ENCODE measurements around the gene SLC7A7. TPM values are rescaled to one million over a fixed set of nuclear protein-coding genes. Genes with fewer than 3 reads are reported as not detected.
"Not testable (repeated sequence)": the region's sequence is repeated elsewhere in the genome, so short reads cannot be mapped to it uniquely, and the experiment has no call there.

The SLC7A7 gene
- total RNA-seq, 1 experiment from 2014 or later, result 8.7 TPM

- H3K4me3 Mint-ChIP-seq (ENCODE audit: low read depth, unreplicated experiment), result no peak overlapping the region
- H3K9me3 Mint-ChIP-seq (ENCODE audit: low read depth, unreplicated experiment), result no peaks in the 10 kb centered on the region
- no peaks in the 10 kb centered on the region for H3K36me3 Mint-ChIP-seq (ENCODE audit: insufficient read depth, unreplicated experiment)
- CTCF ChIA-PET, result interaction anchor here (0.5 to 1.0 kb wide), 5 partner anchors 8 to 73 kb away, joined by 3 to 4 read pairs (median 3); no protein-coding TSS in a partner anchor
- H3K27ac Mint-ChIP-seq (ENCODE audit: unreplicated experiment), result peak overlapping the region; percentile 12
- intact Hi-C loops (cut with micrococcal nuclease; ENCODE audit: unreplicated experiment), result no loop called here
- DNase-seq, result no peak
- TF ChIP-seq, protein P1, sequence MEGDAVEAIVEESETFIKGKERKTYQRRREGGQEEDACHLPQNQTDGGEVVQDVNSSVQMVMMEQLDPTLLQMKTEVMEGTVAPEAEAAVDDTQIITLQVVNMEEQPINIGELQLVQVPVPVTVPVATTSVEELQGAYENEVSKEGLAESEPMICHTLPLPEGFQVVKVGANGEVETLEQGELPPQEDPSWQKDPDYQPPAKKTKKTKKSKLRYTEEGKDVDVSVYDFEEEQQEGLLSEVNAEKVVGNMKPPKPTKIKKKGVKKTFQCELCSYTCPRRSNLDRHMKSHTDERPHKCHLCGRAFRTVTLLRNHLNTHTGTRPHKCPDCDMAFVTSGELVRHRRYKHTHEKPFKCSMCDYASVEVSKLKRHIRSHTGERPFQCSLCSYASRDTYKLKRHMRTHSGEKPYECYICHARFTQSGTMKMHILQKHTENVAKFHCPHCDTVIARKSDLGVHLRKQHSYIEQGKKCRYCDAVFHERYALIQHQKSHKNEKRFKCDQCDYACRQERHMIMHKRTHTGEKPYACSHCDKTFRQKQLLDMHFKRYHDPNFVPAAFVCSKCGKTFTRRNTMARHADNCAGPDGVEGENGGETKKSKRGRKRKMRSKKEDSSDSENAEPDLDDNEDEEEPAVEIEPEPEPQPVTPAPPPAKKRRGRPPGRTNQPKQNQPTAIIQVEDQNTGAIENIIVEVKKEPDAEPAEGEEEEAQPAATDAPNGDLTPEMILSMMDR (IDR thresholded peaks at IDR 0.05; ENCODE audit: unreplicated experiment), result no peak
- H3K4me1 Mint-ChIP-seq (ENCODE audit: low read depth, unreplicated experiment), result peaks cover 12% of the 10 kb centered on the region
- no peaks in the 10 kb centered on the region for H3K27me3 Mint-ChIP-seq (ENCODE audit: unreplicated experiment)
- no TSS peak for BruUV-seq (replicated peaks)
Observed at GRCh38 chr14:22781301-22781991, 33.8 kb downstream of the SLC7A7 start.

DNA sequence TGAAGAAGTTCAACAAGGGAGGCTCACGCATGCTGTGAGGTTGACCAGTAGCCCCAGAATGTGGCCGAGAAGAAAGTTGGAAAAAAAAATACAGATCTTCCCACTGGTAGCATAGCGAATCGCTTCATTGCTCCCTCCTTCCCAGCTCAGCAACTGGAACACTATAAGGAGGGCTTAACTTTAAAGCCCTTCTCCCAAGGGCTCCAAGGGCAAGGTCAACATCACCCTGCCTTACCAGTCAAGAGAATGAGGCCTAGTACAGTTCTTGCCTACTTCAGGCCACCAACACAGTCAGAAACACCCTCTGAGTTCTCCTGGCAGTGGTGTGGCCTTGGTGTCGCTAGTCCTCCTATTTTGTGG is 34.3 kb downstream of the SLC7A7 start:
- no peaks in the 10 kb centered on the region for H3K27me3 Mint-ChIP-seq (ENCODE audit: unreplicated experiment)
- H3K4me1 Mint-ChIP-seq (ENCODE audit: low read depth, unreplicated experiment), result peaks cover 12% of the 10 kb centered on the region
- CTCF ChIA-PET, result interaction anchor here (0.5 to 1.0 kb wide), 3 partner anchors 8 to 72 kb away, joined by 3 read pairs; no protein-coding TSS in a partner anchor
- no peak overlapping the region for H3K4me3 Mint-ChIP-seq (ENCODE audit: low read depth, unreplicated experiment)
- intact Hi-C loops (cut with micrococcal nuclease; ENCODE audit: unreplicated experiment), result no loop called here
- DNase-seq, result no peak
- H3K36me3 Mint-ChIP-seq (ENCODE audit: insufficient read depth, unreplicated experiment), result no peaks in the 10 kb centered on the region
- BruUV-seq (replicated peaks), result no TSS peak
- H3K27ac Mint-ChIP-seq (ENCODE audit: unreplicated experiment), result no peak overlapping the region
- TF ChIP-seq, protein P1 (IDR thresholded peaks at IDR 0.05; ENCODE audit: unreplicated experiment), result no peak
- H3K9me3 Mint-ChIP-seq (ENCODE audit: low read depth, unreplicated experiment), result no peaks in the 10 kb centered on the region

- Mint-ChIP-seq H3K4me1 (ENCODE audit: low read depth, unreplicated experiment) (peaks cover 12% of the 10 kb centered on the region), H3K27me3 (ENCODE audit: unreplicated experiment) (no peaks in the 10 kb centered on the region), H3K36me3 (ENCODE audit: insufficient read depth, unreplicated experiment) (no peaks in the 10 kb centered on the region), H3K9me3 (ENCODE audit: low read depth, unreplicated experiment) (no peaks in the 10 kb centered on the region), H3K4me3 (ENCODE audit: low read depth, unreplicated experiment) (no peak overlapping the region), H3K27ac (ENCODE audit: unreplicated experiment) (no peak overlapping the region)
- no TSS peak for BruUV-seq (replicated peaks)
- intact Hi-C loops (cut with micrococcal nuclease; ENCODE audit: unreplicated experiment), result no loop called here
- TF ChIP-seq, protein P1 (IDR thresholded peaks at IDR 0.05; ENCODE audit: unreplicated experiment), result no peak
- CTCF ChIA-PET, result no interaction called here
- no peak for DNase-seq
Observed at GRCh38 chr14:22780105-22780679, 35.0 kb downstream of the SLC7A7 start.

DNA sequence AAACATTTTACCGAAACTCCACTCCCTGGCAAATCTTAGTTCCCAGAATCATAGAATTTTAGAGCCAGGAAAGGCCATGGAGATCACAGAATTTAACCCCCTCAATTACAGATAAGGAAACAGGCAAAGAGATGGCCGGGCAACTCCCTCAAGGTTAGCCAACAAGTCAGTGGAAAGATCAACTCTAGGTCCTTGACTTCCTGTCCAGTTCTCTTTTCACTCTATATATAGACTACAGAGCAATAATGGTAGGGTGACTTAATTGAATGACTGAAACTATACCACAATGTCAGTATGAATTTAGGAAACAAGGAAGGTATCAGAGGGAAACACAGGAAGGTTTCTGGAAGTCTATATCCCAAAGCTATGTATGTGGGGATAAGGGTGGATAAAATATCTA is 37.2 kb downstream of the SLC7A7 start:
- Mint-ChIP-seq H3K36me3 (ENCODE audit: insufficient read depth, unreplicated experiment) (no peaks in the 10 kb centered on the region), H3K4me3 (ENCODE audit: low read depth, unreplicated experiment) (no peak overlapping the region), H3K9me3 (ENCODE audit: low read depth, unreplicated experiment) (no peaks in the 10 kb centered on the region), H3K27me3 (ENCODE audit: unreplicated experiment) (no peaks in the 10 kb centered on the region), H3K27ac (ENCODE audit: unreplicated experiment) (no peak overlapping the region), H3K4me1 (ENCODE audit: low read depth, unreplicated experiment) (peaks cover 12% of the 10 kb centered on the region)
- no peak for DNase-seq
- no TSS peak for BruUV-seq (replicated peaks)
- CTCF ChIA-PET, result interaction anchor here (0.6 to 1.3 kb wide), 3 partner anchors 45 to 94 kb away, joined by 3 to 4 read pairs (median 4); no protein-coding TSS in a partner anchor
- intact Hi-C loops (cut with micrococcal nuclease; ENCODE audit: unreplicated experiment), result no loop called here
- TF ChIP-seq, protein P1 (IDR thresholded peaks at IDR 0.05; ENCODE audit: unreplicated experiment), result no peak

- intact Hi-C loops (cut with micrococcal nuclease; ENCODE audit: unreplicated experiment), result loop anchor here (1.0 to 2.0 kb wide), 3 partner anchors 46 to 123 kb away; no protein-coding TSS in a partner anchor
- not testable (repeated sequence) for H3K27ac Mint-ChIP-seq (ENCODE audit: unreplicated experiment); H3K4me3 Mint-ChIP-seq (ENCODE audit: low read depth, unreplicated experiment); H3K36me3 Mint-ChIP-seq (ENCODE audit: insufficient read depth, unreplicated experiment); H3K9me3 Mint-ChIP-seq (ENCODE audit: low read depth, unreplicated experiment); DNase-seq; BruUV-seq (replicated peaks); H3K27me3 Mint-ChIP-seq (ENCODE audit: unreplicated experiment)
- peaks cover 10% of the 10 kb centered on the region for H3K4me1 Mint-ChIP-seq (ENCODE audit: low read depth, unreplicated experiment)
- CTCF ChIA-PET, result interaction anchor here (0.6 to 1.3 kb wide), 4 partner anchors 45 to 120 kb away, joined by 3 to 8 read pairs (median 4); no protein-coding TSS in a partner anchor
Observed at GRCh38 chr14:22776849-22777248, 38.4 kb downstream of the SLC7A7 start.
